NCI-H2171 (cell line): ENCODE data around the gene CNPPD1.

ENCODE experiments used
- DNase-seq: peaks from one replicate; lab custom pipeline; 2025; lab: John Stamatoyannopoulos, UW

CNPPD1 gene

DNA sequence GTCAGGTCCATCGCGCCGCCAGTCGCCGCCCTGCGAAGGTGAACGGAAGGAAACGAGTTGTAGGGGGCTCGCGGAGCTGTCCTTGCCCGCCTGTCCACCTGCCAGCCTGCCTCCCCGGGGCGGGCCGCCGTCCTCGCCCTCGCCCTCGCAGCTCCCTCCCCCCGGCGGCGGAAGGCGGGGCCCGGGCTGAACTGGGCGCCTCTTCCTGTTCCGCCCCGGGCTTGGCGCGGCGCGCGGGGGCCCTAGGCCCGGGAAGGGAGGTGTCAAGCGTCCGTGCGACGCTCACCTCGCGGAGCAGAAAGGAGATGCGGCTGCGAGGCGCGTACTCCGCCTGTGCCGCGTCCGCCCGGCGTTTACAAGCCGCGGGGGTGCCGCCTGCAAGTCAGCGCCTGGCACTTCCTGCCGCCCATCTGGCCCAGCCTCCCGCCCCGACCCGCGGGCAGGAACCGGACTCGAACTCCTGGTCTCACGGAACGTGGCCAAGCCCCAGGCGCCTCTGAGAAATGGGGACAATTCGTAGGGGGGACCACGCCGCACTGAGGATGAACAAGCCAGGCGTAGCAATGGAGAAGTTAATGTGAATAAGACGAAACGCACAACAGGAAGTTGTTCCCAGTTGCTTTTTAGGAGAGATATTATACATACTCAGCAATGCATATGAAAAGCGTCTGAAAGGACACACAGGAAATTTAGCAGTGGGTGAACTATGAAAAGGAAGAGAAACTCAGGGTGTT, at the start of gene CNPPD1:
Gene CNPPD1 (minus strand): TSS at position 108 of the 734 bp plus-strand sequence. CDS start 97 bp downstream, at position 11.
- peak; percentile 78 for DNase-seq

DNA sequence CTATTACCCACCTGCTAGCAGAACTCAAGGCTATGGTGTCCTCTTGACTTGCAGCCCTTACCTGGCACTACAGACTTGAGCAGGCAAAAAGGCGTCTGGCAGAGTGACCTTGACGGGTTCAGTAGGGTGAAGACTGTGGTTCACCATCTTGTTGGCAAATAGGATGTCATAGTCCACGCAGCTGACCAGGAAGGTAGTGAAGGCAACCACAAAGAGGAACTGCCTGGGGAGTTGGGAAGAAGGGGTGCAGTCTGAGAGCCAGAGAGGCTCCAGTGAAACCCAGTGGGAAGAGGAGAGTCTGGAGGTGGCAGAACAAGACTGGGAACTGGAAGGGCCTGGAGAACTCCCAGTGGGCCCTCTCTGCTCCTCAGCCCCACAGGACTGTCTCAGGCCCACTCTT, 48.6 kb upstream of the CNPPD1 start:
- DNase-seq = no peak

DNA sequence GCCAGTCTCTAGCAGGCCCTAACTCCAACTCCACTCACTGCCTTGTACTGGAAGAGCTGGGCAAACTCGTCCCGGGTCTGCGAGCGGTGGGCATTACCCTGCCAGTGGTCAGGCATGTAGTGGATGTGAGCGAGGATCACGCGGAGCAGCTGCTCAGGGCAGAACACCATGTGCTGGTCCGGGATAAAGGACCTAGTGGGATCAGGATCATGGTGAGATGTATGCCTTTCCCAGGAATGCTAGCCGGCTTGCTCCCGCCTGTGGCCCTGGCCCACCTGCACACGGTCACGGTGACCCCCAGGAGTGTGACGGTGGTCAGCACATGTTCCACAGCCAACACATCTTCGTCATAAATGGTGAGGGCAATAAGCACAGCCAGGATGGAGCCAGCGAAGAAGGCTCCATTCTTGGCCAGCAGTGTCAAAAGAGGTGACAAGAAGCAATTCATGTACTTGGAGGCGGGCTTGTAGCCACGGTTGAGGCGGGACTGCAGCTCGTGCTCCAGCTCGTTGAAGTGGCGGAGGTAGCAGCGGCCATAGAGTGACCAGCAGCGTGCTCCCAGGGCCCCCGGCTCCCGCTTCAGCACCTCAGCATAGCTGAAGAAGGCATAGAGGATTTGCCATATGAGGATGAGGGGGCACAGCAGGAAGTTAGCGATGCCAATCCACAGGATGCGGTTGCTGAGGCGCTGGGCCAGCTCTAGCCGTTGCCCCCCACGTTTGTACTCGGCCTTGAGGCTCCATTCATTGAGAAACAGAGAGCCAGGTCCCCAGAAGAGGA, 47.3 kb upstream of the CNPPD1 start:
- no peak for DNase-seq

DNA sequence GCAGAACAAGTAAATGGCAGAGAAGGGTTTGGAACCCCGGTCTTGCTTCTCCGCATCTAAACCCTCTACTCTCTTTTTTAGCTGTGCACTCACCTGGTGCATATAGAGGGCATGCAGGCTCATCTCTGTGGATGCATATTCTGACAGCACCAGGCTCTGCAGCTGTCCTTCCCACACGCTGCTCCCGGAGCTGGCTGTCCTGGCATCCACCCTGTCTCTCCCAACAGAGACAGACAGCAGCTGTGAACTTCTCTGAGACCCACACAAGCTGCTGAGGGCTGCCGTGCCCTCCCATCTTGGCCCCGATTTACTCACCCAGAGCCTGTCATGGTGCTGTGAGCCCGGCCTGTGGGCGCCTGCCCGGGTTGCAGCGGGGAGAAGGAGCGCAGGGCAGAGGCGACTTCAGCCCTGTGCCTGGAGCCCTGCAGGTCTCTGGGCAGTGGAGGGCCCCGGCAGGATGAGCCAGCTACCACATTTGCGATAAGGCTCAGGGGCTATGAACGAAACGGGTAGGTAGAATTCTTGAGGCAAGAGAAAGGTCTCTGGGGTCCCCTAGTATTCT, 45.3 kb upstream of the CNPPD1 start:
- no peak for DNase-seq

DNA sequence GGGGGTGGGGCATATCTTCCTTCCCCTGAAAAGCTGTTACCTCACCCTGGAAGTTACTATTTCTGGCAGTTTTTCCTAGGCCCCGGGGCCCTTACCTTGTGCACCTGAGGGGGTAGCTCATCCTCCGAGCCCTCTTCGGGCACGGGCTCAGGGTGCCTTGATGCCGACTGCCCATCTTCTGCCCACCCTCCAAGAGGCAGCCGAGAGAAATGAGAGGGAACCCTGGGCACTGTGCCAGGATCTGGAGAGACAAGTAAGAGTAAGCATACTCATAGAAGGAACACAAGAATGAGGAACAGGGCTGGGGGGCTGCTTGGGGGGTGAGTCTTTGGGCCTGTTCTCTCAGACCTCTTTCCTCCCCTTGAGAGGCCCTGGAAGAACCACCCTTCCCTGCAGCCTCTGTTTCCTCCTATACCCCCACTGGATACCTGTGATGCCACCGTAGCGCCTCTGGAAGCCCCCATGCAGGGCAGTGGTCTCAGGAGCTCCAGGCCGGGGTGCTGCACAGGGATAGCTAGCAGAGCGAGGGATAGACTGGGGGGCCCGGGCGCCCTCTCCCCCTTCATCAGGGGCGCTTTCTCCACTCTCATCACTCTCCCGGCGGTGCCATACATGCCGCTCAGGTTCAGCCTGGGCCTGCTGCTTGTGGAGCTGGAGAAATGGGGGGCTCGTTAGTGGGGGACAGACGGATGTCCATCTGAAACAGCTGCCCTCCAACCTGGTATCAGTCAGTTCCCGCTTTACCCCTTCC, 44.1 kb upstream of the CNPPD1 start:
- DNase-seq = no peak

DNA sequence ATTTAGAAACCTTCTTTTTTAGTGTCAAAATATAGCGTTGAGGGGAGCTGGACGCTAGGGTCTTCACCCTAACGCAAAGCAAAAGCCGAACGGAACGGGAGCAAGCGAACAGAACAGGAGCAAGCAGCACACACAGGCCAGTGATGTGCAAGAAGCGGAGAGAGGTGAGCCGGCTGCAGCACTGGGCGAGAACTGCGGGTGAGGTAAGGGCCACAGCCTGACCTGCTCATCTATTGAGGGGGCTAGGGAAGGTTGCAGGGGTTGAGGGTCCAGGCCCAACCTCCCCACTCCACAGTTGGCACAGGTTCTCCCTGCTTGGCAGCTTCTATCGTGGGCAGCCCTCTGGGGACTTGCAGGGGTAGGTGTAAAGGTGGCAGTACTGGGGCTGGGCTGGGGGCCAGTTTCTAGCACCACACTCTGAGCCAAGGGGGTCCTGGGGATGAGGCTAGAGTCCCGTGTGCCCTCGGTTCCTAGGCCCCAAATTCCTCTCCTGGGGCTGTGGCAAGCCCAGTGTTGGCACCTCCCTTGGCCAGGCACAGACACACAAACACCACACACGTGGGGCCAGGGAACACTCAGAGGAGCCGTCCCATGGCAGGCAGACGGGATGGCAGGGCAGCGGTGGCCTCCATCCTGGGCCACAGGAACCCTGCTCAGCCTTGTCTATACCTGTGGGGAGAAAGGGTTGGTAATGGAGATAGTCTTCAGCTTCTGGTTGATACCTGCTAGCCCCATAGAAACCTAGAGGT, 43.2 kb upstream of the CNPPD1 start:
- DNase-seq = no peak

DNA sequence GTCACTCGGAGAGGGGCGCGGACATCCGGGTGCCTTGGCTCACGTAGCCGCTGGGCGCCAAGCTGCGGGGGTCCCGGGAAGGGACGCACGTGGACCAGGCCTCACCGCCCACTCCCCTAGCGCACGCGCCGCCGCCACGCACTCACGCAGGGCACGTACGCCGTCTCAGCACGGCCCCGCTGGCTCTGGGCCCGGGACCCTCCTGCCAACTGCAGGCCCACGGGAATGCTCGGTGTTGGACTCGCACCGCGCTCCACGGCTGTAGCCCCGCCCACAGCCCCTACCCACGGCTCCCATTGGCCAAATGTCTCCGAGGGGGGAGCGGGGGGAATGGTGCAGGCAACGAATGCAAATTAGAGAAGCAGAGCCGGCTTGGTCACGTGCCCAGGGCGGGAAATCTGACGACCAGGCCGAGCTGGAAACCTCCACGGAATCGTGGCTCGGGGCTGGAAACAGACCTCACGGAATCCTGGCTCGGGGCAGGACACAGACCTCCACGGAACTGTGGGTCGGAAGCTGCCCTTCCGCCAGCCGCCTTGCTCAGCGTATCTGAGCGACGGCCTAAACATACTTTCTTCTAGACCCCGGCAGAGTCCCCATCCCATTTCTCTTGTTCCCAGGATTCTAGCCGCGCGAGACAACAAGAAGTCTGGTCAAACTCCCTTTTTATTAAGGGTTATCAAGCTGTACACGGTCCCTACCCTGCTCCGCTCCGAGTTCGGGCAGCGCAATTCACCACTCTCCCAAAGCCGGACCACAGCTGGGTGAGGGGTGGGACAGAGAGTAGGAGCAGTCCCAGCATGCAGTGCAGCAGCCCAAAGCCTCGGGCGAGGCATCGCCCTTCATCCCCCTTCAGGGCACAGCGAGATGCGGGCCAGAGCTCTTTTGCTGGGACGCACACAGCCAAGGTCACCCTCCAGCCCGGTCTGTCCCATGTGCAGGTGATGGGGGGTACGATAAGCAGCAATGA, 42.3 kb upstream of the CNPPD1 start, which contains the start of gene ABCB6:
Gene ABCB6 (minus strand): TSS at position 227 of the 970 bp plus-strand sequence. CDS start 285 bp downstream, outside the sequence.
- peak; percentile 95 for DNase-seq

DNA sequence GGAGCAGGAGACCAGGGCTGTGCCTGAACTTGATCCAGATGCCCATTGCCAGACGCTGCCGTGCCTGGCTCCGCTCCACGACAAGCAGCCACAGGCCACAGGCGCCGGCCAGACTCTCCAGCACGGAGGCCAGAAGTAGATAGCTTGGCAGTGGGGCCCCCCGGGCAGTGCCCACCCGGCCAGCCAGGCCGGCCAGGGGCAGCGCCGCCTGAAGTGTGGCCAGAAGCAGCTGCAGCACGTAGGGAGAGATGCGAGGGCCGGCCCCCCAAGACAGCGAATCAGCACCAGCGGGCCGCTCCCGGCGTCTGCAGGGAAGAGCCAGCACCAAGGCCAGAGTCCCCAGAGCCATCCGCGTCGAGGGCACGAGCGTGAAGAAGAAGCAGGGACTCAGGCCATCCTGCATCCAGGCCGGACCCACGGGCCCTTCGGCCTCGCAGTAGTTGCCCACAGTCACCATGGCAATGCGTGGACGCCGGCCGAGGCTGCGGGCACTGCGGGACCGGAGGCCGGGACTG, 41.5 kb upstream of the CNPPD1 start:
- peak; percentile 53 for DNase-seq

DNA sequence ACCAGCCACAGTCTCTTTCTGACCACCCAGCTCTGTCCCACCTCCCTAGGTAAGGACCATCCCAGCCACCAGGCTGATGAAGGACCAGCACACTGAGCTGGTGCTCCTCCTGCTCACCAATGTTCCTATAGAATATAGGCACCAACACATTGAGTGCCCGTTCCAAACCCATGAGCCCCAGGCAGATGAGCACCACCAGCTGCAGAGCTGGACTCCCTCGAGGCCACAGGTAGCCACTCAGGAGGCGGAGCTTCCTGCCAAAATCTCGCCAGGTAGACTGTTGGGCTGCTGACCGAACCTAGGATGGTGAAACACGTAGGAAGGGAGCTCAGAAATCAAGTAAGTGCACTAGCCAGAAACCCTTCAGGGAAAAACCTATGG, 39.8 kb upstream of the CNPPD1 start:
- no peak for DNase-seq

DNA sequence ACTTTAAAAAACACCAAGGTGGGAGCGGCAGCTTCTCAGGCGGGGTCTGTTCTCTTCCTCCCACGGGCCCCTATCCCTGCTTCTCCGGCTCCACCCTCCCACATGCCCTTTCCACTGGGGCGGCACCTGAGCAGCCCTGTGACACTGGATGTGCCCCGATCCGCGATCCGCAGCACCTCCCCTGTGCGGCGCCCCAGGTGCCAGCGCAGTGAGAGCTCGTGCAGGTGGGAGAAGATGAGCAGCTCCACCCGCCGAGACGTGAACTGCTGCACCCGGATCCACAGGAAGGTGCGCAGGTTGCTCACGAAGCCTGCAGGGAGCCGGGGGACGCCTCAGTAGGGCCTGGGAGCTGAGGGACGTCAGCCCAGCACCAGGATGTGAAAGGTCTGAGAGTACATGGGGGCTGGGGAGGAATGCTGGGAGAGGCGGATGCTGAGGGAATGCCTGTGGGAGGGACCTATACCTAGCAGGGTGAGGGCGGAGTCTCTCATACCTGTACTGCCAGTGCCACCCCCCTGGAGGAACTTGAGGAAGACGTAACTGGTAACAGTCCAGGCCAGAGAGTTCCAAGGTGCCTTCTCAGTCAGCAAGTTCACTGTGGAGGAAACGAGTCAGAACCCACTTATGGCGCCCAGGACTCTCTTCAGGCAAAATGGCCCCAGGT, 39.3 kb upstream of the CNPPD1 start:
- no peak for DNase-seq

DNA sequence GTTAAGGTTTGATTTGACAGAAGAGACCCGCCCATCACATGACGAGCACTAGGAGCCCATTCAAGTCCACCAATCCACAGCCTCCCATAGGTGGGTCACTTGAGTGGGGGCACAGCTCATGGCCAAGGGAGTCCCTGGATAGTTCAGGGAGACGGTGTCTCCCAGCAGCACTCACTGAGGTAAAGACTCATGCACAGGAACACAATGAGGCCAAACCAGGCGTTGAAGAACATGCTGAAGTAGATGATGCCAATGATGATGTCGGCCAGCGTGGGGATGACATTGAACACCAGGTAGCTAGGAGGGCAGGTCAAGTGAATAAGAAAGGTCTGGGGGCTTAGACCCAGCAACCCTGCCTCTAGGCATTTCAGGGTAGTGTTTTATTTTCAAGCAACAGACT, 38.1 kb upstream of the CNPPD1 start:
- DNase-seq = no peak

DNA sequence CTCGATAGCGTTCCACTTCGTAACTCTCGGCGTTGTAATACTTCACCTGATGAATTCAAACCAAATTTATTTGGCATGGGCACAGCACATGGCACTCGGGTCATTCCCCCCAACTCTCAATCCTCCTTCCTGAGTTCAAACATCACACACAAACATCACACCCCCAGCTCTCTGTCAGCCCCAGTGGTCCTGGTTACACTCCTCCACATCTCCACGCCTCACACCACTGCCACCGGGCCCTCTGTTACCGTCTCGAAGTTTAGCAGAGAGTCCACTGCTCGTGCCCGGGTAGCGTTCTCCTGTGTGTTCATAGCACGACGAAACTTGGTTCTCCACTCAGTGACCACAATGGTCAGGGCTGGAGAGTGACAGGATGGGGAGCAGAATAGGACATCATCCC, 37.4 kb upstream of the CNPPD1 start:
- no peak for DNase-seq

DNA sequence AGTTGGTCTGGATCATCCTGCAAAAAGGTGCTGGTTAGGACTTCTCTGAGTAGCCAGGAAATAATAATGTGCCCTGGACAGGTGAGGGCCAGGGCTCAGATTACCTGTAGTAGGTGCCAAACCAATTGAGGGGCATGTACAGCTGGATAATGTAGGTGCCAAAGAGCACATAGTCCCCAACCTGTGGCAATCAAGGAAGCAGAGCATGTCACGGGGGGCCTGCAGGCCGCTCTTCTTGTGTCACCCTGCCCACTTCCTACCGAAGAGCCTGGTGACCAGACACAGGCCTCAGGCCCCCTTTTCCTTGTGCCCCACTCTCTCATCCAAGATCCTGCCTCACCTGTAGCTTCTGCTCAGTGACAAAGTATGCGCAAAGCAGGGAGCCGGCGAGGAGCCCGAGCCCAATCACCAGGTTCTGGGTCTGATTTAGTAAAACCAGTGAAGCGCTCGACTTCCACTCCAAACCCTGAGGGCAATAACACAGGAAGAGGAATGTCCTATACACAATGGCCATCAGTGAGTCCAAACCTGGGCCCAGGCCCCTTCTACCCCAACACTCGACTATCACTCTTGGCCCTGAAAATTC, 36.9 kb upstream of the CNPPD1 start:
- DNase-seq = no peak

DNA sequence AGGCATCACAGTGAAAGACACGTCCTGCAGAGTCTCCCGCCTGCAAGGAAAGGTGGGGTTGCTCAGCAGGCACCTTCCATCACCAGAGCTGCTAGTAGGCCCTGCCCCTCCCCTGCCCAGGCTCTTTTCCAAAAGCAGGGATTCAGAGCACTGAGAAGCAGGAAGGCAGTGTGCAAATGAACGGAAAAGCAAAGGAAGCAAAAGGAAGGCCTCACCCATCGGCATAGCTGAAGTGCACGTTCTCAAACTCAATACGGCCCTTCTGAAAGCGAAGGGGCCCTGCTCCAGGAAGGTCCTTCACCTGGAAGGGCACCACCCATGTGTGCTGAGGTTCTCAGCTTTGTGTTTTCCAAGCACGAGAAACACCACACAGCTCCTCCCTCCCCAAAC, 36.3 kb upstream of the CNPPD1 start:
- DNase-seq = no peak

DNA sequence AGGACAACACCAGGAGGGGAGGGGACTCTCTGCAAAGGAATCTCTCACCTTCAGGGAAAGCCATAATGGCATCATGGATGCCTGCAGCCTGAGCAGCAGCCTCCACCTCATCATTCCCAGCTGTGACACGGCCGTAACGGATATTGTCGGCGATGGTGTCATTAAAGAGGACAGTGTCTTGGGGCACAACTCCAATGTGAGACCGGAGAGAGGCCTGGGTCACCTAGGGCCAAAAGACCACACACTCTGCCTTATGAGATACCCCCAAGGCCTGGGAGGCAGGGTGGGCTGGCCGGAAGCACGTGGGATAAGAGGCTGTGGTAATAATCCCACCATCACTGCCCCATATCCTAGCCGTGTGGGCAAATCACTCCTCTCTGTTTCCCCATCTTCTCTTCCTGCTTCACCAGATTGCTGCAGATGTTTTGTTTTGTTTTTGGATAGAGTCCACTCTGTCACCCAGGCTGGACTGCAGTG, 34.2 kb upstream of the CNPPD1 start:
- DNase-seq = no peak

DNA sequence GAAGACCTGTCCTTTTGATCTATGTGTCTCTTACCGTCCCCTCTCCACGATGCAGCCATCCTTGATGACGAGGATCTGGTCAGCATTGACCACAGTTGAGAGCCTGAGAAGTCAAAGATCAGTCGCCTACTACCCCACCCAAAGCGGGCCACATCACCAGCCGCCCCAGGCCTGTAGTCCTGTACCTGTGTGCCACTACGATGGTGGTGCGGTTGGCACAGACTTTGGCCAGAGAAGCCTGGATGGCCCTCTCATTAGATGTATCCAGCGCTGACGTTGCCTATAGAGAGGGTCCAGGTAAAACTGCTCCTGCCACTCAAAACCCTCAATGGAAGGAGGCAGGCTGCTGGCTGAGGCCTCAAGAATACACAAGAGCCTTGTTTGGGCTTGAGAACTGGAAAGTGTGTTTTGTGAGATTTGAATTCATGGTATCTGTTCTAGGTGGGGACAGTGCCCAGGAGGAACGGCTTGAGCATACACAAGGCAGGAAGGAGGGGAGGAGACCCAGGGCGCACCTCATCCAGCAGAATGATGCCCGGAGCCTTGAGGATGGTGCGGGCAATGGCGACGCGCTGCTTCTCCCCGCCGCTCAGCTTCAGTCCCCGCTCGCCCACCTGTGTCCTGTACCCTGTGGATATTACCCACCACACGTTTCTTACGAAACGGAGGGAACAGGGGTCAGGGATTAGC, 33.6 kb upstream of the CNPPD1 start:
- DNase-seq = no peak

DNA sequence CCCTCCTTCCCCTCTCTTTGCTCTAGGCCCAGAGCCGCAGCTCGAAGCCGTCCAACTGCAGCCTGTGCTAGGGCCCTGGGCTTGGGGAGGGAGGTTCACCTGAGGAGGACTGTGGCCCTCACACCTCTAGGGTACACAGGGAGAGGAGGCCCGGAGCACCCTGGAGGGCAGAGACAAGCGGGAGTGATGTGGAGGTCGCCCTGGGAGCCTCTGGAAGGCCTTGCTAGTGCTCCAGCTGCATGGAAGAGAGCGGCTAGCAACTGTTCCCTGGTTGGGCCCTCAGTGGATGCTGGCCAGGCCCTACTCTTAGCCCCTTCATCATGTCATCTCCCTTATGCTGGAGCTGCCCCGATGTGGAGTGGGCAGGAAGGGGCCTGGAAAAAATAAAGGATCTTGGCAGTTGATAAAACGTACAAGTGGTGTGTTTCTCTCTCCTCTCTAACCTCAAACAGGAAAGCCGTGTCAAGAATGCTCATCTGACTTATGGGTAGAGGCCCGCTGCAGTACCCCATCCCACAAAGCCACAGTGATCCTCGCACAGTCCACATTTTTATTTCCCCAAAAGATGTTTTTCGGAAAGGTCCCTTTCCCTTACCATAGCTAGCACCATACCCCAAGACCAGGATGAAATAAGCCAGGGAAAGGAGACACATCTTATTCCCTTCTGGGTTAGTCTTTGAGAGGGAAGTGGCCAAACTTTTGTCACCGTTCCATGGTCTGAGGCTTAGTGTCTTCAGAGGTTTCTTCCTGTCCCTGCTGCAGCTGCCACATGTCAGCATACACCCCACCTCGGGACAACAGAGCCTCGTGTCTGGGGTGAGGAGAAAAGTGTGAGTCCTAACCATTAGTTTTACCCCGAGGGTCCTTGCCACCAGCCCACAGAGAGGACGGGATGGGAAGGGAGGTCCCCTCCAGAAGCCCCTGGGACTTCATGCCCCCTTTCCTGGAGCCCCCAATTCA, 32.8 kb upstream of the CNPPD1 start:
- DNase-seq = no peak
